Anterior cingulate cortex (tissue), 58 donors: ENCODE results near the gene TM9SF4.
A peak's percentile ranks its signal among the peaks of the same experiment; 100 is the strongest.
"Not testable (repeated sequence)": the region's sequence is repeated elsewhere in the genome, so short reads cannot be mapped to it uniquely, and the experiment has no call there.

Experiments
- DNase-seq, 58 donors: peaks; one replicate each; lab custom pipeline; 2025; lab: John Stamatoyannopoulos, UW

TM9SF4 gene

DNA sequence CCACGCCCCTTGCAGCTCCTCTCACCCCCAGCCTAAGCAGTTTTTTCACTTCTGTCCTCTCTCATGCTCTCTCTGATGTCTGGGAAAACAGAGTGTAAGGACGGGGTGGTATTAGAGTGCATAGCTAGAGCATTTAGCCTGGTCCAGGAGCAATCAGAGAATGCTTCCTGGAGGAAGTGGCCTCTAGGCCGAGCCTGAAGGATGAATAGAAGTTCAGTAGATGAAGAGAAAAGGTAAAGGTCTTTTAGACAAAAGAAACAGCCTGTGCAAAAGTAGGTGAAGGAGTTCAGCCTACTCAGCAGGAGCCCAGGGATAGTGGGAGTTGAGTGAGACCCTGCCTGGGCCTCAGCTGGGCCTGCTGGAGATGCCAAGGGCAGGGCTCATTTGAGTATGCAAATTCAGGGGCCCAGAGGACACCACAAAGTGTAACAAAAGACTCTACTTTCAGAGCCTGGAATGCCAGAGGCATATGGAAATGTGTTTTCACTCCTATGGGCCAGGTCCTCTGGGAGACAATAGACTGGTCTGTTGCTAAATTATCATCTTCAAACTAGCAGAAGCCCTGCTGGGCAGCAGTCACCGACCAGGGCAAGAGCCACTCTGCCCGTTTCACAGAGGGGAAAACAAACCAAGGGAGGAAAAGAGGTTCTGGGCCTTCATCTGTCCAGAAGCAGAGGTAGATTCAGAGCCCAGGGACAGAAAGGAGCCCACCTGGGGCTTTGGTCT, 19.7 kb upstream of the TM9SF4 start:
- no peak for DNase-seq

DNA sequence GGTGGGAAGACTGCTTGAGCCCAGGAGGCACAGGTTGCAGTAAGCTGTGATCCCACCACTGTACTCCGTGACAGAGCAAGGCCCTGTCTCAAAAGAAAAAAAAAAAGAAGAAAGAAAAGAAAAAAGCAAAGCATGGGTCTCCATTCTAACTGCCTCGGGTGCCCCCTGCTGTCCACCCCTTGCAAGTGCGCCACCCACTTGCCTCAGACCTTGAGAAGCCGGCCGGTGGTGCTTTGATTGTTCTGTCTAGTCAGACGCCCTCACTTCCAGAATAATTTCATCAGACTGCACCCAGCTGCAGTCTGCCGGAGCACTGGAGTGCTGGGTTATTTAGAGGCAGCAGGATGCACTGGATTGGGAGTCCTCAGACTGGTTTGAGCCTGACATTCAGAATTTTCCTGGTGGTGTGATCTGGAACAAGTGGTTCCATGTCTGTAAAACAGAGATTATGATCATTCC, 17.6 kb upstream of the TM9SF4 start:
- peak in 56 of 58 donors; percentile 0 to 84 (median 46) for DNase-seq

DNA sequence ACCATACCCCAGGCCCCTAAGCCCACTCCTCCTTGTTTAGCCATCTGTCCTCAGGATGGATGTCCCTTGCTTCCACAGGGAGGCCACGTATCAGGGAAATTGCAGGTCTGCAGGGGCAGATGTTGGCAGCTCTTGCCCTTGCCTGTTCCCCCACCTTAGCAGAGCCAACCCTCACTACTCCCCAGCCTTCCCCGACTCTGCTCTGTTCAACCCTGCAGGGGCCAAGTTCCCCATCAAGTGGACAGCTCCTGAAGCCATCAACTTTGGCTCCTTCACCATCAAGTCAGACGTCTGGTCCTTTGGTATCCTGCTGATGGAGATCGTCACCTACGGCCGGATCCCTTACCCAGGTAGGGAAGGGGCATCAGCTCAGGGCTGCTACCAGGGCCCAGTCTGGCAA, 10.7 kb upstream of the TM9SF4 start:
- no peak for DNase-seq

DNA sequence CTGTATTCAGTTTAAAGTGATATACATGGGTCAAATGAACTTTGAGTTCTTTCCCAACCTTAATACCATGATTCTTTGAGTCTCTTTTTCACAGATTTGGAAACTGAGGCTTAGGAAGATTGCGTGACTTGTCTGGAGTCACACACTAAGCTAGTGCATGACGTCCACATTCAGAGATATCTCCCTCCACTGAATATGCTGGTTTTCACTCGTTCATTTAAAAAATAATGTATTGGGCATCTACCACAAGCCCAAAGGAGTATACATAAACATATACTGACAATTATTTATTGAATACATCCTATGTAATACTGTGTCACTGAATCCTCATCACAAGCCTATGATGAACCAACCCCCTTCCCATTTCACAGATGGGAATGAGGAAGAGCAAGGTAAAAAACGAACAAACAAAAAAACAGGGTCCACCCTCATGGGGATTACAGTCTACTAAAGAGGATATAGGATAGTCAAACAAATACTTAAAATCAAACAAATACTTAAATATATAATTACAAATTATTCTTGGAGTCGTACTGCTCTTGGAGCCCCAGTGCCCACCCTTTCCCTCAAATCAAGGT, 611 bp upstream of the TM9SF4 start:
- no peak for DNase-seq

DNA sequence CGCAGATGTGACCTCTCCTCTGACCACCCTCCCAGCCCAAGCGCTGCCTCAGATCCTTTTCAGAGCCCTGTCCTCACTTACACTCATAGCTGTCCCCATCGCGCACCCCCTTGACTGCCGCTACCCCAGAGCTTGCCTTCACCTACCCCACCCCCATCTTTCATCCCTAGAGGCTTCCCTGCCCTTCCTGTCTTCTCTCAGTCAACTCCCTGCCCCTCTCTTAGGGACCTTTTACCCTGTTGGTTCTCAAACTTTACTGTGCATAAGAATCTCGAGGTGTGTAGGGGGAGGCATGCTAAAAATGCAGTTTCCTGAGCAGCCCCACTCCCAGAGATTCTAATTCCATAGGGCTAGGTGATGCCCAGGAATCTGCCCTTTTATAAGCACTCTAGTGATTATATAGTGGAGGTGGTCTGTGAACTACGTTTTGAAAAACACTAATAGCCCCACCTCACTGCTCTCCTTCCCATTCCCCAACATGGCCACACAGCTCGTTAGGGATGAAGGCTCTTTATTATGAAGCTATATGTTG, 725 bp downstream of the TM9SF4 start:
- DNase-seq: peak in 7 of 58 donors; percentile 25 to 53 (median 41)

DNA sequence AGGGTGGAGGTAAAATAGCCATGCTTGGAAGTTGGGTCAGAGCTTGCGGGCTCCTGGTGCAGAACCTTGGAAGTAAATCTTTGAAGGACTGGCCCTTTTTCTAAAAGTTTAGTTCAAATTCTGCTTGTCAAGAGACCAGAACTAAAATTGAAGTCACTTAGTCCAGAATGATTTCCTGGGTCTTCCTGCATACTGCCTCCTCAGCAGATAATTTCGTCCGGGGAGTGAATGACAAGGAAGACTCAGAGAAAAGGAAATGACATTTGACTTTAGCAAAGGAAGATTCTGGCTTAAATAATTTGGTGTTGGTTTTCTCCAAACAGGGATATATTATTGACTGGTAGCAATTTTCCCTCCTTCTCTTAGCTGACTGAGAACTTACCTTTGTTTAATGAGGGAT, 1.2 kb downstream of the TM9SF4 start:
- DNase-seq: no peak

DNA sequence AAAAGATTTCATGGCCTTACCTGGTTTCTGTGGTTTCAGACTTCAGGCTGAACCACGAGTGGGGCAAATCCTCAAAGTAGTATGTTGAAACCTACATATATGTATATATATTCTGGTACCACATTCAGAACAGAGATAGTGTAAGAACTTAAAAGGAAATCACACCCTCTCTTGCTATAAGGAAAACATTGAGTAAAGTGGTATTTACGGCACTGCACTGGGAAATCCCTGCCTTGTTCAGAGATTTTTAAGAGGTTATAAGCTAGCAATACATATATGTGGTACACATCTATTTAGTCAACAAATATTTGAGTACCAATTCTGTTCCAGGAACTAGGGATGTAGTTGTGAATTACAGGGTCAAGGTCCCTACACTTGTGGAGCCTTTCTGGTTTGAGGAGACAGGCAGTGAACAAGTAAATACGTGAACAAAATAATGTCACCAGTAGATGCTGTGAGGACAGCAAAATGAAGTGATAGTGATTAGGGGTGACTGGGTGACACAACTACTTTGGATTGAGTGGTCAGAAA, 1.7 kb downstream of the TM9SF4 start:
- no peak for DNase-seq

DNA sequence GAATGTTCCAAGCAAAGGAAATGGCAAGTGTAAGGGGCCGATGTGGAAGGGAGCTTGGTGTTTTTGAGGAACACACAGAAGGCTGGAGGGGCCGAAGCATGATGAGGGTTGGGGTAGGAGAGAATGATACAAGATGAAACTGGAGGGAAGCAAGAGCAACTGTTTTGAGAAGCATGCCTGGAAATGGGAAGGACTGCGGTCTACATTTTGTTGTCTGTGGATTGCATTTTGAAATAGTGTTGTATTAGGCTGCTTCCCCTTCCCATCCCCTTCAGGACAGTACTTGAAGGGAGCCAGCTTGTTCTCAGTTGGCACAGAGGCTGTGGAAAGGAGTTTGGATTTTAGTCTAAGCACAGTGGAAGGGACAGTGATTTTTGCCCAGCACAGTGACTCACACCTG, 2.2 kb downstream of the TM9SF4 start:
- peak in 1 of 58 donors; percentile 6 for DNase-seq

DNA sequence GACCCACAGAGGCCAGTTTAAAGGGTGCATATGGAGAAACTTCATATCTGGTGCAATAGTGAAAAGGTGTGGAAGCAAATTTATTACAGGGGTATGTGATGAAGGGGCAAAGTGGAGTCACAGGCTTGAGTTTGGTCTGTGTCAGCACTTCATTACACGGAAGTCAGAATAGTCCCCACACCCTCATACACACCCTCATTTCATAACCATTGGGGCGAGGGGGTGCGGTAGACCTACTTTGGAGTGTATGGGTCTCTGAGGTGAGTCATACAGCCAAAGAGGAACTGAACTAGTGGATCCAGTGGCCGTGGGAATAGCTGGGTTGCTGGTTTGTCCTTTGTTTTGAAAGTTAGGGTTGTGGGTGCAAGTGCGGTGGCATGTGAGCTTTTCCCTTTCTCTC, 3.3 kb downstream of the TM9SF4 start:
- no peak for DNase-seq

DNA sequence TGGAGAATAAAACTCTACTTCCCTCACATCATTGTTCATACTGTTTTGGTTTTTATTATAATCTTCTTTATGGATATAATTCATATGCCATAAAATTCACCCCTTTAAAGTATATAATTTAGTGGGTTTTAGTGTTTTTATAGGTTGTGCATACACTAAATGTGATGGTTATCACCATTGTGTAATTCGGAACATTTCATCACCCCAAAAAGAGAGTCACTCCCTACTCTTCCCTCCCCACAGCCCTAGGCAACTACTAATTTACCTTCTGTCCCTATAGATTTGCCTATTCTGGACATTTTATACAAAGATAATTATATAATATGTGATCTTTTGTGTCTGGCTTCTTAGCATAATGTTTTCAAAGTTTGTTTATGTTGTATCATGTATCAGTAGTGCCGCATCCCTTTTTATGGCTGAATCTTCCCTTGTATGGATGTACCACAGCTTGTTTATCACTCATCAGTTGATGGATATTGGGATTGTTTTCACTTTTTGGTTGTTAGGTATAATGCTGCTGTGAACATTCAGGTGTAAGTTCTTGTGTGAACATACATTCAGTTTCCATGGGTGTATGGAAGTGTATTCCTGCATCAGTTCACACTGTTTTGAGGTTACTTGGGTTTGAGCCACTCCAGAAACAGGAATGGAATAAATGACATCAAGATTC, 4.2 kb downstream of the TM9SF4 start:
- DNase-seq: no peak

DNA sequence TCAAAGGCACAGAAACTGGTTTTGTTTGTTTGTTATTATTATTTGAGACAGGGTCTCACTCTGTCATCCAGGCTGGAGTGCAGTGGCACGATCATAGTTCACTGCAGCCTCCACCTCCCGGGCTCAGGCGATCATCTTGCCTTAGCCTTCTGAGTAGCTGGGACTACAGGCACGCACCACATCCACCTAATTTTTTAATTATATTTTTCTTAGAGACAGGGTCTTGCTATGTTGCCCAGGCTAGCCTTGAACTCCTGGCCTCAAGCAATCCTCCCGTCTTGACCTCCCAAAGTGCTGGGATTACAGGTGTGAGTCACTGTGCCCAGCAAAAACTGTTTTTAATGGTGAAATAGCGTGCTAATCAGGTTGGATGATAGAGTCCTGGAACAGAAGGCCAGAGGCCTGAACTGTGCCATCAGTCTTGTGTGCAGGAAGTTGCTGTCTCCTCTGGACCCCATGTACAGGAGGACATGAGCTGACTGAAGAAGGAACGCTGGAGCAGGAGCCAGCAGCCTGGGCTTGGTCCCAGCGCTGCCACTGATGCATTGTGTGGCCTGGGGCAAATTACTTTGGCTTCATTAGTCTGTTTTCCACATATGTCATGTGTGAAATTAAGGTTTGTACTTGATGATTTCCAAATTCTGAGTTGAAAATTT, 4.9 kb downstream of the TM9SF4 start:
- peak in 8 of 58 donors; percentile 1 to 39 (median 4) for DNase-seq

DNA sequence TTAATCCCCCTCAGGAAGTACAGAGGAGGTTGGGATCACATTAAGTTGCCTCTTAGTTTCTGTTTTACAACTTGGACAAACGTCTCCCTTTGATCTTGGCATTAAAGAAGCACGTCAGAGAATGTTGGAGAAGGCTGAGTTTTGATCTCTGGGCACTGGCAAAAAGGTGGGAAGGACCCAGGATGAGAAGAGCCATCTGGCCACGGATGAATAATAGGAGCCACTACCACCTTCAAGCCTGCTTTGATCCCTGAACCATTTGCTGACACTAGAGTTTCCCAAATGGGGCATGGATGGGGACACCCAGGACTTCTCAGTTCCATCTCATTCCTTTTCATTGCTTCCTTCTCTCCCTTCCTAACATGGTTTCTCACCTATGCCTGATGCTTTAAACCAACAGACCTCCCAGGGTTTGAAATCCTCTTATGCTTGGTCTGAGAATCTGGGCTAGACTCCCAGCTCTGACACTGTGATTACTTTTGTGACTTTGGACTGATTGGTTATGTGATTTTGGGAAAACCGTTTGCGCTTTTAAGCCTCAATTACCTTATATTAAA, 5.8 kb downstream of the TM9SF4 start:
- no peak for DNase-seq

DNA sequence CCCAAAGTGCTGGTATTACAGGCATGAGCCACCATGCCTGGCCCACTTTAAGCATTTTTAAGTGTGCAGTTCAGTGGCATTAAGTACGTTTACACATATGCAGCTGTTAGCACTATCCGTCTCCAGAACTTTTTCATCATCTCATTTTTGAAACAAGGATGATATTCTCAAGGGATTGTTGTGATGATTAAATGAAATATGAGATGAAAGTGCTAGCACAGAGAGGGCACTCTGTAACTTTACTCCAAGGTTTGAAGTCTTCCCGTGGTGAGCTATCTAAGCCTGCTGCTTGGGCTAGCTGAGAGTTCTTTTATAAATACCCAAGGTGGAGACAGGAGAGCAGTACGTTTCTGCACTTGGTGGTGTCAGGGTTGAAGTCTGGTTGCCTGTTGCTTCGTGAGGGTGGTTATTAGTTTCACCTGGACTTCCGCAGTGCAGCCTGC, 6.6 kb downstream of the TM9SF4 start:
- no peak for DNase-seq

DNA sequence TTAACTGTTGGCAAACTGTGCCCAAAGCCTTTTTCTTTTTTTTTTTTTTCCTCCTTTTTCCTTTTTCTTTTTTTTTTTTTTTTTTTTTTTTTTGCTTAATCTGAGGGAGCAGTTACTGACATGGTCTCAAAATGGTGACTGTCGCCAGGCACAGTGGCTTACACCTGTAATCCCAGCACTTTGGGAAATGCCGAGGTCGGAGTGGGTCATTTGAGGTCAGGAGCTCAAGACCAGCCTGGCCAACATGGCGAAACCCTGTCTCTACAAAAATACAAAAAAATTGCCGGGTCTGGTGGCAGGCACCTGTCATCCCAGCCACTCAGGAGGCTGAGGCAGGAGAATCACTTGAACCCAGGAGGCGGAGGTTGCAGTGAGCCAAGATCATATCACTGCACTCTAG, 7.3 kb downstream of the TM9SF4 start:
- DNase-seq: not testable (repeated sequence)

DNA sequence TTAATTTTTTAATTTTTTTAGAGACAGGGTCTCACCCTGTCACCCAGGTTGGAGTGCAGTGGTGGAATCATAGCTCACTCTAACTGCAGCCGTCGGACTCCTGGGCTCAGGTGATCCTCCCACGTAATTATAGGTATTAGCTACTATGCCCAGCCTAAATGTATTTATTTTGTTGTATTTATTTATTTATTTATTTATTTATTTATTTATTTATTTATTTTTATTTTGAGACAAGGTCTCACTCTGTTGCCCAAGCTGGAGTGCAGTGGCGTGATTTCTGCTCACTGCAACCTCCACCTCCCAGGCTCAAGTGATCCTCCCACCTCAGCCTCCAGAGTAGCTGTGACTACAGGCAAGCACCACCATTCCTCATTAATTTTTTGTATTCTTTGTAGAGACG, 8.9 kb downstream of the TM9SF4 start:
- not testable (repeated sequence) for DNase-seq

DNA sequence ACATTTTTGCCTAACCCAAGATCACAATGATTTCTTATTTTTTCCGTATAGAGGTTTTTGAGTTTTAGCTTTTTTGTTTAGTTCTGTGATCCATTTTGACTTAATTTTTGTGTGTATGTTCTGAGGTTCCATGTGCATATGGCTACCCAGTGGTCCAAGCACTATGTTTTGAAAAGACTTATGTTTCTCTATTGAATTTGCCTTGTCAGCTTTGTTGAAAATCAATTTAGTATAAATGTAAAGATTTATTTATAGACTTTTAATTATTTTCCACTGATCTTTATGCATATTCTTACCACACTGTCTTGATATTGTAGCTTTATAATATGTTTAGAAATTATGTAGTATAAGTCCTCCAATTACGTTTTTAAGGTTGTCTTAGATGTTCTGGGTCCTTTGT, 10.2 kb downstream of the TM9SF4 start:
- no peak for DNase-seq

DNA sequence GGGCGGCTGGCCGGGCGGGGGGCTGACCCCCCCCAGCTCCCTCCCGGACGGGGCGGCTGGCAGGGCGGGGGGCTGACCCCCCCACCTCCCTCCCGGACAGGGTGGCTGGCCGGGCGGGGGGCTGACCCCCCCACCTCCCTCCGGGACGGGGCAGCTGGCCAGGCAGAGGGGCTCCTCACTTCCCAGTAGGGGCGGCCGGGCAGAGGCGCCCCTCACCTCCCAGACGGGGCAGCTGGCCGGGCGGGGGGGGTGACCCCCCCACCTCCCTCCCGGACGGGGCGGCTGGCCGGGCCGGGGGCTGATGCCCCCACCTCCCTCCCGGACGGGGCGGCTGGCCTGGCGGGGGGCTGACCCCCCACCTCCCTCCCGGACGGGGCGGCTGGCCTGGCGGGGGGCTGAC, 12.4 kb downstream of the TM9SF4 start:
- DNase-seq: not testable (repeated sequence)

DNA sequence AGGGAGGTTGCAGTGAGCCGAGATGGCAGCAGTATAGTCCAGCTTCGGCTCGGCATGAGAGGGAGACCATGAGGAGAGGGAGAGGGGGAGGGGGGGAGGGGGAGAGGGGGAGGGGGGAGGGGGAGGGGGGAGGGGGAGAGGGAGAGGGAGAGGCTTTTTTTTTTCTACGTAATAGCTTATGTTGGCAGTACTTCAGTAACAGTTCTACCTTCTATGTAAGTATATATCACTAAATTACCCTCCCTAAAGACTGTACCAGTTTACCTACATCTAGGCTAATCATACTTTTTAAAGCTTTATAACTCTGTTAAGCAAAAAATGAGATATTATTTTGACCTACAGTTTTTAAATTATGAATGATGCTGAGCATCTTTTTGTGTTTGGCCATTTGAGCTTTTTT, 13.6 kb downstream of the TM9SF4 start:
- DNase-seq: no peak

DNA sequence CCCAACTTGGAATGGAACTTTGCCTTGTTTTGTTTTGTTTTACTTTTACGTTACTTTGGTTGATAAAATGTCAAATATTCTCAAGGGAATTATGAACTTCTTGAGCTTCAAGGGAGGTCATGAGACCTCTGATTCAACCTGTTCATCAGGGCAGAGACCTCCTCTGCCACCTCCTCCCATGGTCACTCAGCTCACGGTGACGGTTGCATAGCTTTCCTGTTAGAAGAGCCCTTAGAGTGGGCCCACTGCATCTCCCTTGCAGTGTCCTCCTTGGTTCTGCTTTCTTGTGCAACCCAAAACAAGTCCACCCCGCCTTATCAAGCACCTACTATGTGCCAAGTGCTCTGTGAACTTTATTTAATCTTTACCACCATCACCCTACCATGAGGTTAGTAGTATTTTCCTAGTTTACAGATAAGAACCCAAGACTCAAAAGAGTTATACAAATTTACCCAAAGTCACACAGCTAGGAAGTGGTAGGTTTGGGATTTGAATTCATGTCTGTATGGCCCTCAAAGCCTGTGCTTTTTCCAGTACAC, 15.5 kb downstream of the TM9SF4 start:
- no peak for DNase-seq

DNA sequence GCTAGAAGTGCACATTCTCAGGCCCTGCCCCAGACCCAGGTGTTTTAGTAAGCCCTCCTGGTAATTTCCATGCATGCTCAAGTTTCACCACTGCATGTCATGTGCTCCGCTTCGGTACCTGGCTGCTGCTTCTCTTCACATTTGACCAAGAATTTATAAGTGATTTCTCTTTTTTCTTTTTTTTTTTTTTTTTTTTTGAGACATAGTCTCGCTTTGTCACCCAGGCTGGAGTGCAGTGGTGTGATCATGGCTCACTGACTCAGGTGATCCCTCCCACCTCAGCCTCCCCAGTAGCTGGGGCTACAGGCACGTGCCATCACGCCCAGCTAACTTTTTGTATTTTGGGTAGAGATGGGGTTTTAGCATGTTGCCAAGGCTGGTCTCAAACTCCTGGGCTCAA, 16.0 kb downstream of the TM9SF4 start:
- DNase-seq: no peak
